Suprapubic skin (tissue), 4 donors: Measurements from ENCODE around the gene ICA1. TPM values are rescaled to one million over a fixed set of nuclear protein-coding genes. Genes with fewer than 3 reads are reported as not detected.

ENCODE experiments used
- DNase-seq, 2 donors: peaks; one replicate each; pipeline ENCODE4 v3.0.0-alpha.2; 2019; ENCODE audit warnings: low spot score in 2 of 2
- H3K27ac ChIP-seq: fragments of 200-600 bp; sonication (generic); one replicate; pipeline ENCODE4 v1.5.1; 2019
- H3K27me3 ChIP-seq: fragments of 200-600 bp; sonication (generic); one replicate; pipeline ENCODE4 v1.5.1; 2019
- H3K36me3 ChIP-seq: fragments of 200-600 bp; sonication (generic); one replicate; pipeline ENCODE4 v1.5.1; 2019
- H3K4me1 ChIP-seq: fragments of 200-600 bp; sonication (generic); one replicate; pipeline ENCODE4 v1.5.1; 2019
- H3K4me3 ChIP-seq: fragments of 200-600 bp; sonication (generic); one replicate; pipeline ENCODE4 v1.5.1; 2019; ENCODE audit warnings: mild to moderate bottlenecking
- H3K9me3 ChIP-seq: fragments of 200-600 bp; sonication (generic); one replicate; pipeline ENCODE4 v1.5.1; 2019
- EP300 ChIP-seq: sonication (generic); formaldehyde crosslinking; IDR thresholded peaks from one replicate; pipeline ENCODE4 v1.6.1; 2017; ENCODE audit warnings: antibody characterized with exemption
- POLR2A ChIP-seq, 2 donors: fragments of 450-650 bp; IDR thresholded peaks; one replicate each; pipeline ENCODE4 v1.6.1; 2017; ENCODE audit warnings: antibody characterized with exemption in 2 of 2, mild to moderate bottlenecking in 2 of 2, moderate library complexity in 2 of 2
- POLR2AphosphoS5 ChIP-seq, 3 donors: sonication (generic); formaldehyde crosslinking; IDR thresholded peaks; one replicate each; pipeline ENCODE4 v1.6.1; 2017; ENCODE audit warnings: antibody characterized with exemption in 3 of 3
- WGBS: methylation state at CpG from one replicate; pipeline ENCODE4 v1.1.5; 2018; 5-methylcytosine and 5-hydroxymethylcytosine counted together
- total RNA-seq, 4 donors: library from RNA; depleted of rRNA; stranded (reverse); fragments of >200 nt; gene quantifications; one replicate each; pipeline ENCODE4 v1.1.0, GENCODE V29; 2016
- TF ChIP-seq, protein P1 (sequence below), 2 donors: fragments of 200-600 bp in 1 of 2; fragments of 450-650 bp in 1 of 2; sonication (generic) in 1 of 2; IDR thresholded peaks; one replicate each; pipeline ENCODE4 v1.5.1; 2016 to 2019; ENCODE audit warnings: antibody characterized with exemption in 2 of 2, mild to moderate bottlenecking in 1 of 2, moderate library complexity in 1 of 2

ICA1 gene
- total RNA-seq, 4 donors from 2014 or later, result 22.3 to 140 (median 38.8) TPM

DNA sequence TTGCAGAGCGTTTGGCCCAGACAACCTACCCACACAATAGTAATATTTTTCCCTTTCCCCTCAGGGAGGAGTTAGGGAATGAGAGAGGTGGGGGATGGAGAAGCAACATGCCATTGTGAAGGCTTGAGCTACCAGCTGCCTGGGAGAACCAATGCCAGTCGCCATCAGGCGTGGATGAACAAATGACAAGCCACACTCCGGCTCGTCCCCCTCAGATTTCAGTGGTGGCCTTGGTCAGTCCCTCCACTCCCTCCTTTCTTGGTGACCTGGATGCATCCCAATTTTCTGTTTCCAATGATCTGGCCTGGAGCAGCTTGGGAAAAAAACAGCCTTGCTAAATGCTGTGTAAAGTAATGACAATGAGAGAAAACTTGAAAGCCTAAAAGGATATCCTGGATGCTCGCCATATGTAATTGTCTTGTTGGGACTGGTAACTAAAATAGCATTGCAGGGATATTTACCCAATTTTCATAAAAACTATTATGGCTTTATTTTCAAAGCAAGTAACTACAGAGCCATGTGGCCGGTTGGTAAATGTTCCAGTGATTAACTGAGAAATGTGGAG, 110.7 kb downstream of the ICA1 start:
- H3K27ac ChIP-seq, result no peak overlapping the region
- peaks cover 6% of the 10 kb centered on the region for H3K4me1 ChIP-seq
- TF ChIP-seq POLR2AphosphoS5 (IDR thresholded peaks at IDR 0.05), result no peak
- no peak for TF ChIP-seq EP300
- TF ChIP-seq, protein P1, sequence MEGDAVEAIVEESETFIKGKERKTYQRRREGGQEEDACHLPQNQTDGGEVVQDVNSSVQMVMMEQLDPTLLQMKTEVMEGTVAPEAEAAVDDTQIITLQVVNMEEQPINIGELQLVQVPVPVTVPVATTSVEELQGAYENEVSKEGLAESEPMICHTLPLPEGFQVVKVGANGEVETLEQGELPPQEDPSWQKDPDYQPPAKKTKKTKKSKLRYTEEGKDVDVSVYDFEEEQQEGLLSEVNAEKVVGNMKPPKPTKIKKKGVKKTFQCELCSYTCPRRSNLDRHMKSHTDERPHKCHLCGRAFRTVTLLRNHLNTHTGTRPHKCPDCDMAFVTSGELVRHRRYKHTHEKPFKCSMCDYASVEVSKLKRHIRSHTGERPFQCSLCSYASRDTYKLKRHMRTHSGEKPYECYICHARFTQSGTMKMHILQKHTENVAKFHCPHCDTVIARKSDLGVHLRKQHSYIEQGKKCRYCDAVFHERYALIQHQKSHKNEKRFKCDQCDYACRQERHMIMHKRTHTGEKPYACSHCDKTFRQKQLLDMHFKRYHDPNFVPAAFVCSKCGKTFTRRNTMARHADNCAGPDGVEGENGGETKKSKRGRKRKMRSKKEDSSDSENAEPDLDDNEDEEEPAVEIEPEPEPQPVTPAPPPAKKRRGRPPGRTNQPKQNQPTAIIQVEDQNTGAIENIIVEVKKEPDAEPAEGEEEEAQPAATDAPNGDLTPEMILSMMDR (IDR thresholded peaks at IDR 0.05), result no peak
- TF ChIP-seq POLR2A (IDR thresholded peaks at IDR 0.05), result no peak
- no peak overlapping the region for H3K4me3 ChIP-seq
- H3K36me3 ChIP-seq, result no peaks in the 10 kb centered on the region
- no peak for DNase-seq
- no peaks in the 10 kb centered on the region for H3K9me3 ChIP-seq
- H3K27me3 ChIP-seq, result no peaks in the 10 kb centered on the region
- 61% methylated on average over 7 of the region's 7 CpGs for WGBS

DNA sequence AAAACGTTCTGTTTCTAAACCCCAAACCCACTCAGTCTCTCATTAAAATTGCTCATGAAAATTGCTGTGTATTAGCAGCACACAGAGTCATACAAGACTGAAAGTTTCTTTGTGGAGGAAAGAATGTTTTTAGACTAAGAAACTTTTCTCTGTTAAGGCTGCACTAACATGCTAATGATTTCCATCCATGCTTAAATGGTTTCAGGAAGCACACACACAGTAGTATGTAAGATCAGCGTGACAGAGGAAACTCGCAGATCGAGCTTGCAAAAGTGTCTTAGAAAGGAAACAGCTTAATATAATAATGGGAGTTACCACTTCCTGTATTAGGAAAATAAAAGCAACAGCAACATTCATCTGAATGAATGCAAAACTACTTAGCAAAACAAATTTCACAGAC, 112.7 kb downstream of the ICA1 start:
- Histone ChIP-seq H3K27ac (no peak overlapping the region), H3K4me1 (peaks cover 6% of the 10 kb centered on the region), H3K36me3 (no peaks in the 10 kb centered on the region), H3K4me3 (no peak overlapping the region), H3K9me3 (no peaks in the 10 kb centered on the region), H3K27me3 (no peaks in the 10 kb centered on the region)
- TF ChIP-seq POLR2AphosphoS5 (IDR thresholded peaks at IDR 0.05) (no peak), EP300 (no peak), POLR2A (IDR thresholded peaks at IDR 0.05) (no peak)
- TF ChIP-seq, protein P1 (IDR thresholded peaks at IDR 0.05), result no peak
- WGBS, result 36% methylated on average over 4 of the region's 4 CpGs
- no peak for DNase-seq

DNA sequence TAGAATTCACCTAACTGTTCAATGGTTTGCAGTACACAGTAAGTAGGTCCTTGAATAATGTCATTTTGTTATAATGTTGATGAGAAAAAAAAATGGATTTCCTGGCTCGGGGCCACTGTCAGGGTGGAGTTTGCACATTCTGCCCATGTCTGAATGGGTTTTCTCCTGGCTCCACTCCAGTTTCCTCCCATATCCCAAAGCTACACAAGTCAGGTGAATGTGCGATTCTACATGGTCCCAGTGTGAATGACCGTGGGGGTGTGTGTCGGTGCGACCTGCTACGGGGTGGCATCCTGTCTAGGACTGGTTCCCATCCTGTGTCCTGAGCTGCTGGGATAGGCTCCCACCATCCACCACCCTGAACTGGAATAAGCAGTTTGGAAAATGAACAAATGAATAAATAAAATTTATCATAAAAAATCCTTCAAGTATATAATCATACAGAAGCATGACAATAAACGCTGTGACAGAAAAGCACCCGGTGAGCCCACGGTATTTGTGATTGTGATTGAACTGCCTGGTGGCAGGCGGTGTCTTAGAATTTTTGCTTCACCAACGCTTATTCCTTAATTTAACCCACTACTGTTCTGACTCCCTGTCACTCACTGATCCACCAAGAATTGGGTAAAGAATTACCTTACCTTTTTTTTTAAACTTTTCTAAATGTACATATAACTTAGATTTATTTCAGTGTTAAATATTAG, 114.1 kb downstream of the ICA1 start:
- H3K9me3 ChIP-seq, result no peaks in the 10 kb centered on the region
- no peak overlapping the region for H3K27ac ChIP-seq
- no peak overlapping the region for H3K4me3 ChIP-seq
- H3K27me3 ChIP-seq, result no peaks in the 10 kb centered on the region
- TF ChIP-seq, protein P1 (IDR thresholded peaks at IDR 0.05), result no peak
- TF ChIP-seq POLR2AphosphoS5 (IDR thresholded peaks at IDR 0.05), result no peak
- WGBS, result 74% methylated on average over 11 of the region's 11 CpGs
- no peaks in the 10 kb centered on the region for H3K36me3 ChIP-seq
- H3K4me1 ChIP-seq, result peaks cover 6% of the 10 kb centered on the region
- no peak for DNase-seq

DNA sequence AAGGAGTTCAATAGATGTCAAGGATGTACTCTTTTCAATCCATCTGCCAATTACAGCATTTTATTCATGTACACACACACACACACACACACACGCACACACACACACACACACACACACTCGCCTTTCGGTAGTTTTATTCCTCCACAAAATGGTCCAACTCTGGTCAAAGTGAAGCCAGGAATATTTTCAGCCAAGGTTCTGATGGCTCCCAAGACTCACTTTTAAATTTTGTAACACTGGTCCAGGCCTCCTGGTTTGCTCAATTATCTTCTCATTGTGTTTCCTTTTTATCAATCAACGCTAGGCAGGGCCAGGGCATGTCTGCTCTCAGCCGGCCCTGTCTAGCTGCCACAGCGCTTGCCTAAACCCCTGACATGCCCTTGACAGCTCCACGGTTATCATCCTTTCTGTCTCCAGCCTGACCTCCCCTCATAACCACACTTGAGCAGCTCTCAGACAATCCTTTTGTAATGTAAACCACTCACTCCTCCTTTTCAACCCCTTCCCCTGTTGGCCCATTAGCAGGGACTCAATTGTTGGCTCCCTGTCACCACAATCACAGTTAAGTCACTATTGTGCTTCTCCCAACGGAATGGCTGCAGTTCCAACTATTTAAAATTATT, 115.1 kb downstream of the ICA1 start:
- WGBS, result 62% methylated on average over 8 of the region's 8 CpGs
- Histone ChIP-seq H3K9me3 (no peaks in the 10 kb centered on the region), H3K27ac (no peak overlapping the region), H3K4me1 (peaks cover 6% of the 10 kb centered on the region), H3K36me3 (no peaks in the 10 kb centered on the region), H3K4me3 (no peak overlapping the region), H3K27me3 (no peaks in the 10 kb centered on the region)
- no peak for DNase-seq
- TF ChIP-seq, protein P1 (IDR thresholded peaks at IDR 0.05), result no peak
- no peak for TF ChIP-seq POLR2AphosphoS5 (IDR thresholded peaks at IDR 0.05)
- TF ChIP-seq POLR2A (IDR thresholded peaks at IDR 0.05), result no peak
- TF ChIP-seq EP300, result no peak

DNA sequence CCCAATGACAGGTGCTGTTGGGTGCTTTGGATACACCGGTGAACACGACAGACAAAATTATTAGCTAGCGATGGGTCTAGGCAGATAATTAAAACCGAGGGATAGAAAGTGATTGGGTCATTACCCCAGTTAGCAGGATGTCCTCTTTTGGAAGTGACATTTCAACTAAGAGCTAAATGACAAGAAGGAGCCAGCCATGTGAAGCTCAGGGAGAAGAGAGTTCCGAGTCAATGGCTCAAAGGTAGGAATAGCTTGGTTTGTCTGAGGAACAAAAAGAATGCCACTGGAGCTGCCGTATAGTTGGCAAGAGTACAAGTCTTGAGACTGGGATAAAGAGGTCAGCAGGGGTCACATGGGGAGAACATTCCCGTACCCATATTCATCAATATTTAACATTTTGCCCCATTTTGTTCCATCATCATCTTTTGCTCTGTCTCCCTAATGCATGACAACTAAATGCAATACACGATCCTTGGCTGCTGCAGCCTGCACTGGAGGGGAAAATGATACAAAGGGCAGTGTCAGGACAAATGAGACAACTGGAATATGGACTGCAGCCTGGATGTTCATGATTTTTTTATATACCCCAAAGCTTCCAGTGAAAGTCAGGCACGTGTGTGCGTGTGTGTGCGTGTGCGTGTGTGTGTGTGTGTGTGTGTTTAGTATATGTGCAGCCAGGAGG, 115.7 kb downstream of the ICA1 start:
- Histone ChIP-seq H3K4me3 (no peak overlapping the region), H3K9me3 (no peaks in the 10 kb centered on the region), H3K27me3 (no peaks in the 10 kb centered on the region), H3K4me1 (peaks cover 6% of the 10 kb centered on the region), H3K36me3 (no peaks in the 10 kb centered on the region), H3K27ac (no peak overlapping the region)
- no peak for DNase-seq
- 71% methylated on average over 12 of the region's 12 CpGs for WGBS
- TF ChIP-seq, protein P1 (IDR thresholded peaks at IDR 0.05), result no peak
- TF ChIP-seq EP300, result no peak
